GM13976 (cell line): ENCODE measurements around the gene TEDC2.

ENCODE experiments used
- DNase-seq: peaks from one replicate; pipeline ENCODE4 v3.0.0; 2012; ENCODE audit warnings: low spot score
- in situ Hi-C: fragments of 300-500 bp; cut with MboI; formaldehyde crosslinking; loops from one replicate; pipeline ENCODE4 v1.12.0; 2022; ENCODE audit warnings: low sequenced_read_pairs, mixed read lengths, inconsistent platforms; ENCODE audit not compliant: unreplicated experiment
- TF ChIP-seq, protein P1 (sequence below): IDR thresholded peaks from 2 replicates; pipeline ENCODE4 v1.5.1; 2012; ENCODE audit warnings: borderline replicate concordance, mild to moderate bottlenecking; ENCODE audit not compliant: insufficient read depth; ENCODE audit errors: extremely low read depth, missing control alignments, control extremely low read depth

Gene TEDC2

GRCh38 chr16:2459647-2460390 lies at the start of gene TEDC2:
Gene TEDC2 (plus strand): TSS chr16:2460109. CDS start chr16:2460145, 36 bp downstream.
- in situ Hi-C loops = no loop called here
- DNase-seq = peak; percentile 100
- TF ChIP-seq, protein P1, sequence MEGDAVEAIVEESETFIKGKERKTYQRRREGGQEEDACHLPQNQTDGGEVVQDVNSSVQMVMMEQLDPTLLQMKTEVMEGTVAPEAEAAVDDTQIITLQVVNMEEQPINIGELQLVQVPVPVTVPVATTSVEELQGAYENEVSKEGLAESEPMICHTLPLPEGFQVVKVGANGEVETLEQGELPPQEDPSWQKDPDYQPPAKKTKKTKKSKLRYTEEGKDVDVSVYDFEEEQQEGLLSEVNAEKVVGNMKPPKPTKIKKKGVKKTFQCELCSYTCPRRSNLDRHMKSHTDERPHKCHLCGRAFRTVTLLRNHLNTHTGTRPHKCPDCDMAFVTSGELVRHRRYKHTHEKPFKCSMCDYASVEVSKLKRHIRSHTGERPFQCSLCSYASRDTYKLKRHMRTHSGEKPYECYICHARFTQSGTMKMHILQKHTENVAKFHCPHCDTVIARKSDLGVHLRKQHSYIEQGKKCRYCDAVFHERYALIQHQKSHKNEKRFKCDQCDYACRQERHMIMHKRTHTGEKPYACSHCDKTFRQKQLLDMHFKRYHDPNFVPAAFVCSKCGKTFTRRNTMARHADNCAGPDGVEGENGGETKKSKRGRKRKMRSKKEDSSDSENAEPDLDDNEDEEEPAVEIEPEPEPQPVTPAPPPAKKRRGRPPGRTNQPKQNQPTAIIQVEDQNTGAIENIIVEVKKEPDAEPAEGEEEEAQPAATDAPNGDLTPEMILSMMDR = no peak

GRCh38 chr16:2415085-2415484 lies 44.8 kb upstream of the TEDC2 start:
- DNase-seq = no peak
- TF ChIP-seq, protein P1 = no peak
- in situ Hi-C loops = no loop called here

- TF ChIP-seq, protein P1 = no peak
- in situ Hi-C loops = no loop called here
- no peak for DNase-seq
These were observed 39.9 kb upstream of the TEDC2 start for GRCh38 chr16:2420035-2420434.

DNA sequence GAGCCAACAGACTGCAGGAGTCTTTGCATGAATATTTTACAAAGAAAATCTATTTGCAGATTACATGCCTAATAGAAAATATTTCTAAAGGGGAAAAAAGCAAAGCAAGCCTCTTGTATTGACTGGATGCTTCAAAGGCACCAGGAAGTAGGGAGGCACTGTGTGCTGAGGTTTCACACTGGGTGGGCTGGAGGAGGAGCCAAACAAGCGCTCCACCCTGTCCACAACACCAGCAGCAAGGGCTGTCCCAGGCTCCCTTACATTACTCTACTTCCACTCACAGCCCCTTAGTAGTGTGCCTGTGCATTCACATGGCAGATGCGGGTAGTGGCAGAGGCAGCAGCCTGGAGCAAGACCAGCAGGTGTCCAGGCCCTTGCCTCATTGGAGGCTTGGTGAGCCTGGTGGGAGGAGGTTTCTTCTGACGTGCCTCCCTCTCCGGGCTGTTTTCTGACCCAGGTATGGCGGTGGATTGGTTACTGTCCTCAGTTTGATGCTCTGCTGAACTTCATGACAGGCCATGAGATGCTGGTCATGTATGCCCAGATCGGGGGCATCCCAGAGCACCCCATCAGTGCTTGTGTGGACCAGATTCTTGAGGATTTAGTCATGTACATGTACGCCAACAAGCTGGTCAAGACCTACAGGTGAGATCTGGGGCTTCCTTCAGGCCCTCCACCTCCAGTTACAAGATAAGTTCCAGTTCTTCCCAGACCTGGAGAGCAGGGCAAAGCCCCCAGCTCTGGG lies 37.6 kb upstream of the TEDC2 start:
- in situ Hi-C loops = no loop called here
- TF ChIP-seq, protein P1 = no peak
- no peak for DNase-seq

DNA sequence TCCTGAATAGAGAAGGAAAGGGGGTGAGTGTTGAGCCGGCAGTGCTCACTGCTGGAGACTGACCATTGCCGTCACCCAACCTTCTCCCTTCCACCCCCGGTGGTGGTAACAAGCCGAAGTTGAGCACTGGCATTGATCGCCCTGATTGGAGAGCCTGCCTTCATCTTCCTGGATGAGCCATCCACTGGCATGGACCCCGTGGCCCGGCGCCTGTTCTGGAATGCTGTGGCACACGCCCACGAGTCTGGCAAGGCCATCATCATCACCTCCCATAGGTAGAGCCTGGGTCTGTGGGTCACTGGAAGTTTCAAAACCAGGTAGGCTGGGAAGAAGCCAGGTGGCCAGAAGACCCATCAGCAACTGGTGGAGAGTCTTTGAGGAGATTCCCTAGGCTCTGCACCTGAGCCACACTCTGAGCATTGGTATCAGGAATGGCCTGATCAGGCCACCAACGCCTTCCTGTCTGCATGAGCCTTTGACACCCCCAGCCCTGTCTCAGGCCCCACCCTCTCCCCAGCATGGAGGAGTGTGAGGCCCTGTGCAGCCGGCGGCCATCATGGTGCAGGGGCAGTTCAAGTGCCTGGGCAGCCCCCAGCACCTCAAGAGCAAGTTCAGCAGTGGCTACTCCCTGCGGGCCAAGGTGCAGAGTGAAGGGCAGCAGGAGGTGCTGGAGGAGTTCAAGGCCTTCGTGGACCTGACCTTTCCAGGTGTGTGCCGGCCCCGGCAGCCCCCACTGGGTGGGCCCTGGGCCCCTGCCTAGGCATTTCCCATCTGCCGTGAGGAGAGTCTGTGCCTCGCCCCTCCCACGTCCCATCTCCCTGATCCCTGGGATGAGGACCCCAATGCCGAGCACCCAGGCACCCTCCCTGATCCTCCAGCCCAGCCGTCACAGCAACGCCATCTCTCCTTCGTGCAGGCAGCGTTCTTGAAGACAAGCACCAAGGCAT lies 35.6 kb upstream of the TEDC2 start:
- TF ChIP-seq, protein P1 = no peak
- no peak for DNase-seq
- in situ Hi-C loops = no loop called here

- no peak for DNase-seq
- in situ Hi-C loops = no loop called here
- TF ChIP-seq, protein P1 = no peak
These were observed 34.8 kb upstream of the TEDC2 start for GRCh38 chr16:2425008-2425518.
